CMK (cell line): ENCODE results near the gene FOXA3.
"Not testable (repeated sequence)": the region's sequence is repeated elsewhere in the genome, so short reads cannot be mapped to it uniquely, and the experiment has no call there.

Source experiments
- DNase-seq: peaks from one replicate; pipeline ENCODE4 v3.0.0-alpha.2; 2010; ENCODE audit warnings: low read depth

FOXA3 gene

GRCh38 chr19:45828523-45828922 lies 35.6 kb upstream of the FOXA3 start:
- DNase-seq = no peak

GRCh38 chr19:45828945-45829344 lies 35.2 kb upstream of the FOXA3 start:
- DNase-seq = no peak

GRCh38 chr19:45834970-45835369 lies 29.2 kb upstream of the FOXA3 start:
- DNase-seq = no peak

- no peak for DNase-seq
Measured at GRCh38 chr19:45842198-45842597, 21.9 kb upstream of the FOXA3 start.

- DNase-seq = no peak
Measured at GRCh38 chr19:45847663-45848062, 16.5 kb upstream of the FOXA3 start.

GRCh38 chr19:45848922-45849321 lies 15.2 kb upstream of the FOXA3 start:
- no peak for DNase-seq

GRCh38 chr19:45852145-45852750 lies 11.9 kb upstream of the FOXA3 start:
- no peak for DNase-seq

GRCh38 chr19:45852983-45853382 lies 11.1 kb upstream of the FOXA3 start:
- DNase-seq = no peak

GRCh38 chr19:45854167-45854778 lies 9.9 kb upstream of the FOXA3 start:
- DNase-seq = no peak

GRCh38 chr19:45860359-45861259 lies 3.5 kb upstream of the FOXA3 start:
- no peak for DNase-seq

GRCh38 chr19:45862271-45862563 lies 1.9 kb upstream of the FOXA3 start:
- DNase-seq = no peak

GRCh38 chr19:45862564-45863334 lies 1.4 kb upstream of the FOXA3 start, which contains the start of gene SYMPK:
Gene SYMPK (minus strand): TSS chr19:45863147. CDS start chr19:45854495, 8,652 bp downstream.
- DNase-seq = peak; percentile 97

GRCh38 chr19:45863335-45863839 lies 739 bp upstream of the FOXA3 start:
- DNase-seq = no peak

GRCh38 chr19:45864629-45865082 lies 530 bp downstream of the FOXA3 start:
- DNase-seq = no peak

- no peak for DNase-seq
Measured at GRCh38 chr19:45865269-45865948, 1.3 kb downstream of the FOXA3 start.

- no peak for DNase-seq
Measured at GRCh38 chr19:45866400-45867176, 2.5 kb downstream of the FOXA3 start.

GRCh38 chr19:45867241-45867640 lies 3.1 kb downstream of the FOXA3 start:
- DNase-seq = not testable (repeated sequence)

GRCh38 chr19:45870798-45871197 lies 6.7 kb downstream of the FOXA3 start:
- DNase-seq = no peak

GRCh38 chr19:45872095-45872919 lies 8.2 kb downstream of the FOXA3 start:
- no peak for DNase-seq
